ENCODE data around the gene SIRPG. TPM values are rescaled to one million over a fixed set of nuclear protein-coding genes. Genes with fewer than 3 reads are reported as not detected.
"Not testable (repeated sequence)": the region's sequence is repeated elsewhere in the genome, so short reads cannot be mapped to it uniquely, and the experiment has no call there.

The SIRPG gene
- total RNA-seq, 2 experiments from 2014 or later, result 34.1 to 35.8 TPM

- Mint-ChIP-seq H3K4me3 (peak overlapping the region; percentile 18), H3K27ac (peak overlapping the region; percentile 97), H3K9me3 (peaks cover 11% of the 10 kb centered on the region), H3K4me1 (peaks cover 91% of the 10 kb centered on the region), H3K36me3 (peaks cover 59% of the 10 kb centered on the region), H3K27me3 (no peaks in the 10 kb centered on the region)
- DNase-seq, result no peak
These were observed 4.1 kb upstream of the SIRPG start for GRCh38 chr20:1661542-1662299.

GRCh38 chr20:1660246-1660645 is 2.7 kb upstream of the SIRPG start:
- peak overlapping the region; percentile 32 for H3K4me3 Mint-ChIP-seq
- peaks cover 89% of the 10 kb centered on the region for H3K4me1 Mint-ChIP-seq
- peaks cover 63% of the 10 kb centered on the region for H3K36me3 Mint-ChIP-seq
- DNase-seq, result no peak
- no peaks in the 10 kb centered on the region for H3K27me3 Mint-ChIP-seq
- H3K27ac Mint-ChIP-seq, result peak overlapping the region; percentile 97
- H3K9me3 Mint-ChIP-seq, result peaks cover 11% of the 10 kb centered on the region

- no peak for DNase-seq
- Mint-ChIP-seq H3K4me1 (peaks cover 88% of the 10 kb centered on the region), H3K36me3 (peaks cover 69% of the 10 kb centered on the region), H3K27me3 (no peaks in the 10 kb centered on the region), H3K27ac (peak overlapping the region; percentile 97), H3K4me3 (peak overlapping the region; percentile 83), H3K9me3 (peaks cover 25% of the 10 kb centered on the region)
These were observed 735 bp downstream of the SIRPG start for GRCh38 chr20:1656844-1657243.

- Mint-ChIP-seq H3K36me3 (peaks cover 71% of the 10 kb centered on the region), H3K4me1 (peaks cover 85% of the 10 kb centered on the region), H3K27me3 (no peaks in the 10 kb centered on the region), H3K9me3 (peaks cover 26% of the 10 kb centered on the region), H3K4me3 (peak overlapping the region; percentile 72), H3K27ac (peak overlapping the region; percentile 88)
- no peak for DNase-seq
These were observed 2.6 kb downstream of the SIRPG start for GRCh38 chr20:1654996-1655395.

GRCh38 chr20:1652960-1653359 is 4.6 kb downstream of the SIRPG start:
- peaks cover 71% of the 10 kb centered on the region for H3K36me3 Mint-ChIP-seq
- DNase-seq, result no peak

GRCh38 chr20:1652104-1652503 is 5.5 kb downstream of the SIRPG start:
- peaks cover 77% of the 10 kb centered on the region for H3K36me3 Mint-ChIP-seq
- no peaks in the 10 kb centered on the region for H3K27me3 Mint-ChIP-seq
- H3K27ac Mint-ChIP-seq, result peak overlapping the region; percentile 54
- no peak overlapping the region for H3K4me3 Mint-ChIP-seq
- H3K4me1 Mint-ChIP-seq, result peaks cover 78% of the 10 kb centered on the region
- no peak for DNase-seq
- H3K9me3 Mint-ChIP-seq, result peaks cover 23% of the 10 kb centered on the region

More at GRCh38 chr20:1652960-1653359, 4.6 kb downstream of the SIRPG start:
- peaks cover 23% of the 10 kb centered on the region for H3K9me3 Mint-ChIP-seq
- peaks cover 78% of the 10 kb centered on the region for H3K4me1 Mint-ChIP-seq
- no peaks in the 10 kb centered on the region for H3K27me3 Mint-ChIP-seq
- H3K27ac Mint-ChIP-seq, result peak overlapping the region; percentile 57
- H3K4me3 Mint-ChIP-seq, result peak overlapping the region; percentile 8

- Mint-ChIP-seq H3K27me3 (no peaks in the 10 kb centered on the region), H3K4me1 (peaks cover 79% of the 10 kb centered on the region), H3K36me3 (peaks cover 79% of the 10 kb centered on the region), H3K9me3 (peaks cover 23% of the 10 kb centered on the region), H3K4me3 (no peak overlapping the region), H3K27ac (peak overlapping the region; percentile 60)
- DNase-seq, result no peak
These were observed 6.1 kb downstream of the SIRPG start for GRCh38 chr20:1651268-1652058.

- peak overlapping the region; percentile 95 for H3K27ac Mint-ChIP-seq
- H3K27me3 Mint-ChIP-seq, result no peaks in the 10 kb centered on the region
- H3K9me3 Mint-ChIP-seq, result peaks cover 7% of the 10 kb centered on the region
- peaks cover 70% of the 10 kb centered on the region for H3K36me3 Mint-ChIP-seq
- no peak for DNase-seq
- peaks cover 64% of the 10 kb centered on the region for H3K4me1 Mint-ChIP-seq
- H3K4me3 Mint-ChIP-seq, result no peak overlapping the region
These were observed 9.5 kb downstream of the SIRPG start for GRCh38 chr20:1648101-1648500.

- Mint-ChIP-seq H3K27me3 (no peaks in the 10 kb centered on the region), H3K4me3 (peak overlapping the region; percentile 22), H3K4me1 (peaks cover 55% of the 10 kb centered on the region), H3K9me3 (peaks cover 3% of the 10 kb centered on the region), H3K27ac (peak overlapping the region; percentile 95), H3K36me3 (peaks cover 62% of the 10 kb centered on the region)
- DNase-seq, result no peak
These were observed 10.6 kb downstream of the SIRPG start for GRCh38 chr20:1646975-1647431.

GRCh38 chr20:1644101-1644962 is 13.2 kb downstream of the SIRPG start:
- Mint-ChIP-seq H3K36me3 (peaks cover 45% of the 10 kb centered on the region), H3K4me1 (peaks cover 44% of the 10 kb centered on the region), H3K27ac (peak overlapping the region; percentile 17), H3K4me3 (no peak overlapping the region), H3K9me3 (peaks cover 11% of the 10 kb centered on the region), H3K27me3 (no peaks in the 10 kb centered on the region)
- no peak for DNase-seq

GRCh38 chr20:1638643-1639042 is 18.9 kb downstream of the SIRPG start:
- peaks cover 38% of the 10 kb centered on the region for H3K4me1 Mint-ChIP-seq
- peaks cover 32% of the 10 kb centered on the region for H3K36me3 Mint-ChIP-seq
- not testable (repeated sequence) for H3K27me3 Mint-ChIP-seq, H3K4me3 Mint-ChIP-seq, DNase-seq, H3K27ac Mint-ChIP-seq
- H3K9me3 Mint-ChIP-seq, result peaks cover 20% of the 10 kb centered on the region

GRCh38 chr20:1637755-1638154 is 19.8 kb downstream of the SIRPG start:
- Mint-ChIP-seq H3K27me3 (no peaks in the 10 kb centered on the region), H3K4me3 (no peak overlapping the region), H3K9me3 (peaks cover 20% of the 10 kb centered on the region), H3K36me3 (peaks cover 35% of the 10 kb centered on the region), H3K4me1 (peaks cover 45% of the 10 kb centered on the region), H3K27ac (no peak overlapping the region)
- DNase-seq, result no peak

GRCh38 chr20:1637226-1637625 is 20.4 kb downstream of the SIRPG start:
- peaks cover 20% of the 10 kb centered on the region for H3K9me3 Mint-ChIP-seq
- H3K36me3 Mint-ChIP-seq, result peaks cover 40% of the 10 kb centered on the region
- no peaks in the 10 kb centered on the region for H3K27me3 Mint-ChIP-seq
- H3K4me1 Mint-ChIP-seq, result peaks cover 50% of the 10 kb centered on the region
- DNase-seq, result no peak
- H3K27ac Mint-ChIP-seq, result peak overlapping the region; percentile 75
- H3K4me3 Mint-ChIP-seq, result no peak overlapping the region

- Mint-ChIP-seq H3K27me3 (no peaks in the 10 kb centered on the region), H3K9me3 (peaks cover 20% of the 10 kb centered on the region), H3K4me3 (no peak overlapping the region), H3K4me1 (peaks cover 56% of the 10 kb centered on the region), H3K36me3 (peaks cover 46% of the 10 kb centered on the region), H3K27ac (peak overlapping the region; percentile 75)
- DNase-seq, result no peak
These were observed 21.0 kb downstream of the SIRPG start for GRCh38 chr20:1636621-1637020.
